GM12878 (cell line): ENCODE results near the gene BRCA1. TPM values are rescaled to one million over a fixed set of nuclear protein-coding genes. Genes with fewer than 3 reads are reported as not detected.

Experiments
- EZH2 ChIP-seq: IDR thresholded peaks from 2 replicates; pipeline ENCODE4 v1.6.1; 2012; ENCODE audit warnings: low read depth, mild to moderate bottlenecking, control low read depth, inconsistent platforms, low read length, borderline replicate concordance; ENCODE audit not compliant: control insufficient read depth
- PAX8 ChIP-seq: fragments of 450-650 bp; IDR thresholded peaks from 2 replicates; pipeline ENCODE4 v1.6.1; 2017; ENCODE audit warnings: mild to moderate bottlenecking, moderate library complexity
- RBBP5 ChIP-seq: fragments of 200-600 bp; sonication (generic); conservative IDR thresholded peaks from 2 replicates; pipeline ENCODE4 v1.6.1; 2016
- RUNX3 ChIP-seq: IDR thresholded peaks from 2 replicates; pipeline ENCODE4 v1.6.1; 2012; ENCODE audit warnings: low read length, inconsistent platforms
- polyA plus RNA-seq, 11 experiments: library from polyadenylated mRNA; depleted of rRNA in 4 of 11; unstranded in 6 of 11; stranded (reverse) in 5 of 11; fragments of >200 nt; fragmentation: Nextera tagmentation in 4 of 11; fragmentation: Illumina TruSeq in 1 of 11; extraction: Ambion mirVana in 4 of 11; extraction: Trizol in 1 of 11; gene quantifications; 1 replicate in 1 of 11; 2 replicates in 10 of 11; pipeline versions ENCODE4 v1.2.1 to v1.2.3, GENCODE V29; 2011 to 2016; ENCODE audit warnings: inconsistent platforms in 2 of 11, missing spikeins in 2 of 11, low read depth in 1 of 11
- total RNA-seq, 4 experiments: library from RNA; depleted of rRNA in 3 of 4; stranded (reverse); fragments of >200 nt in 3 of 4; fragmentation: Illumina TruSeq in 1 of 4; extraction: Trizol in 1 of 4; gene quantifications; 2 replicates each; pipeline versions ENCODE4 v1.2.1 to v1.2.3, GENCODE V29; 2013 to 2021
- TF ChIP-seq, protein P1 (sequence below): fragments of 450-650 bp; IDR thresholded peaks from 2 replicates; pipeline ENCODE4 v1.6.1; 2018; ENCODE audit warnings: mild to moderate bottlenecking, low read depth, moderate library complexity; ENCODE audit not compliant: partially characterized antibody
- TF ChIP-seq, protein P2 (sequence below): fragments of 450-650 bp; IDR thresholded peaks from 2 replicates; pipeline ENCODE4 v1.6.1; 2017; ENCODE audit warnings: mild to moderate bottlenecking
- TF ChIP-seq, protein P3 (sequence below): IDR thresholded peaks from 2 replicates; pipeline ENCODE4 v1.6.1; 2012; ENCODE audit warnings: improper control_type of control experiment, low read depth, low read length; ENCODE audit not compliant: insufficient replicate concordance
- TF ChIP-seq, protein P4 (sequence below), 3 experiments: IDR thresholded peaks in 2 of 3; conservative IDR thresholded peaks in 1 of 3; 2 replicates each; pipeline ENCODE4 v1.5.1; 2011; ENCODE audit warnings: low read depth in 3 of 3, low read length in 3 of 3, mild to moderate bottlenecking in 3 of 3, control low read depth in 2 of 3, moderate library complexity in 2 of 3, inconsistent platforms in 1 of 3, mixed read lengths in 1 of 3; ENCODE audit not compliant: control insufficient read depth in 2 of 3, insufficient read depth in 1 of 3; ENCODE audit errors: extremely low read depth in 1 of 3
- TF ChIP-seq, protein P5 (sequence below): IDR thresholded peaks from 2 replicates; pipeline ENCODE4 v1.6.1; 2011; ENCODE audit warnings: borderline replicate concordance, low read depth, mild to moderate bottlenecking, moderate library complexity, low read length; ENCODE audit not compliant: insufficient read depth, poor library complexity, severe bottlenecking
- TF ChIP-seq, protein P6 (sequence below): fragments of 450-650 bp; IDR thresholded peaks from 2 replicates; pipeline ENCODE4 v1.6.1; 2018; ENCODE audit warnings: borderline replicate concordance, mild to moderate bottlenecking; ENCODE audit not compliant: partially characterized antibody

BRCA1 gene
- total and polyA plus RNA-seq, 10 of the 15 experiments (the other 5 are each of a cell fraction or from before 2014, with no cell fraction given), result 16.8 to 71.2 (median 44.2) TPM

DNA sequence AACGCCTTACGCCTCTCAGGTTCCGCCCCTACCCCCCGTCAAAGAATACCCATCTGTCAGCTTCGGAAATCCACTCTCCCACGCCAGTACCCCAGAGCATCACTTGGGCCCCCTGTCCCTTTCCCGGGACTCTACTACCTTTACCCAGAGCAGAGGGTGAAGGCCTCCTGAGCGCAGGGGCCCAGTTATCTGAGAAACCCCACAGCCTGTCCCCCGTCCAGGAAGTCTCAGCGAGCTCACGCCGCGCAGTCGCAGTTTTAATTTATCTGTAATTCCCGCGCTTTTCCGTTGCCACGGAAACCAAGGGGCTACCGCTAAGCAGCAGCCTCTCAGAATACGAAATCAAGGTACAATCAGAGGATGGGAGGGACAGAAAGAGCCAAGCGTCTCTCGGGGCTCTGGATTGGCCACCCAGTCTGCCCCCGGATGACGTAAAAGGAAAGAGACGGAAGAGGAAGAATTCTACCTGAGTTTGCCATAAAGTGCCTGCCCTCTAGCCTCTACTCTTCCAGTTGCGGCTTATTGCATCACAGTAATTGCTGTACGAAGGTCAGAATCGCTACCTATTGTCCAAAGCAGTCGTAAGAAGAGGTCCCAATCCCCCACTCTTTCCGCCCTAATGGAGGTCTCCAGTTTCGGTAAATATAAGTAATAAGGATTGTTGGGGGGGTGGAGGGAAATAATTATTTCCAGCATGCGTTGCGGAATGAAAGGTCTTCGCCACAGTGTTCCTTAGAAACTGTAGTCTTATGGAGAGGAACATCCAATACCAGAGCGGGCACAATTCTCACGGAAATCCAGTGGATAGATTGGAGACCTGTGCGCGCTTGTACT, at the start of gene BRCA1 (continued):
- TF ChIP-seq, protein P1, sequence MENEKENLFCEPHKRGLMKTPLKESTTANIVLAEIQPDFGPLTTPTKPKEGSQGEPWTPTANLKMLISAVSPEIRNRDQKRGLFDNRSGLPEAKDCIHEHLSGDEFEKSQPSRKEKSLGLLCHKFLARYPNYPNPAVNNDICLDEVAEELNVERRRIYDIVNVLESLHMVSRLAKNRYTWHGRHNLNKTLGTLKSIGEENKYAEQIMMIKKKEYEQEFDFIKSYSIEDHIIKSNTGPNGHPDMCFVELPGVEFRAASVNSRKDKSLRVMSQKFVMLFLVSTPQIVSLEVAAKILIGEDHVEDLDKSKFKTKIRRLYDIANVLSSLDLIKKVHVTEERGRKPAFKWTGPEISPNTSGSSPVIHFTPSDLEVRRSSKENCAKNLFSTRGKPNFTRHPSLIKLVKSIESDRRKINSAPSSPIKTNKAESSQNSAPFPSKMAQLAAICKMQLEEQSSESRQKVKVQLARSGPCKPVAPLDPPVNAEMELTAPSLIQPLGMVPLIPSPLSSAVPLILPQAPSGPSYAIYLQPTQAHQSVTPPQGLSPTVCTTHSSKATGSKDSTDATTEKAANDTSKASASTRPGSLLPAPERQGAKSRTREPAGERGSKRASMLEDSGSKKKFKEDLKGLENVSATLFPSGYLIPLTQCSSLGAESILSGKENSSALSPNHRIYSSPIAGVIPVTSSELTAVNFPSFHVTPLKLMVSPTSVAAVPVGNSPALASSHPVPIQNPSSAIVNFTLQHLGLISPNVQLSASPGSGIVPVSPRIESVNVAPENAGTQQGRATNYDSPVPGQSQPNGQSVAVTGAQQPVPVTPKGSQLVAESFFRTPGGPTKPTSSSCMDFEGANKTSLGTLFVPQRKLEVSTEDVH, result peak; percentile 99
- TF ChIP-seq, protein P2, sequence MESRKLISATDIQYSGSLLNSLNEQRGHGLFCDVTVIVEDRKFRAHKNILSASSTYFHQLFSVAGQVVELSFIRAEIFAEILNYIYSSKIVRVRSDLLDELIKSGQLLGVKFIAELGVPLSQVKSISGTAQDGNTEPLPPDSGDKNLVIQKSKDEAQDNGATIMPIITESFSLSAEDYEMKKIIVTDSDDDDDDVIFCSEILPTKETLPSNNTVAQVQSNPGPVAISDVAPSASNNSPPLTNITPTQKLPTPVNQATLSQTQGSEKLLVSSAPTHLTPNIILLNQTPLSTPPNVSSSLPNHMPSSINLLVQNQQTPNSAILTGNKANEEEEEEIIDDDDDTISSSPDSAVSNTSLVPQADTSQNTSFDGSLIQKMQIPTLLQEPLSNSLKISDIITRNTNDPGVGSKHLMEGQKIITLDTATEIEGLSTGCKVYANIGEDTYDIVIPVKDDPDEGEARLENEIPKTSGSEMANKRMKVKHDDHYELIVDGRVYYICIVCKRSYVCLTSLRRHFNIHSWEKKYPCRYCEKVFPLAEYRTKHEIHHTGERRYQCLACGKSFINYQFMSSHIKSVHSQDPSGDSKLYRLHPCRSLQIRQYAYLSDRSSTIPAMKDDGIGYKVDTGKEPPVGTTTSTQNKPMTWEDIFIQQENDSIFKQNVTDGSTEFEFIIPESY, result no peak
- TF ChIP-seq PAX8 (no peak), RUNX3 (peak; percentile 69), RBBP5 (no peak), EZH2 (no peak)
- TF ChIP-seq, protein P3, sequence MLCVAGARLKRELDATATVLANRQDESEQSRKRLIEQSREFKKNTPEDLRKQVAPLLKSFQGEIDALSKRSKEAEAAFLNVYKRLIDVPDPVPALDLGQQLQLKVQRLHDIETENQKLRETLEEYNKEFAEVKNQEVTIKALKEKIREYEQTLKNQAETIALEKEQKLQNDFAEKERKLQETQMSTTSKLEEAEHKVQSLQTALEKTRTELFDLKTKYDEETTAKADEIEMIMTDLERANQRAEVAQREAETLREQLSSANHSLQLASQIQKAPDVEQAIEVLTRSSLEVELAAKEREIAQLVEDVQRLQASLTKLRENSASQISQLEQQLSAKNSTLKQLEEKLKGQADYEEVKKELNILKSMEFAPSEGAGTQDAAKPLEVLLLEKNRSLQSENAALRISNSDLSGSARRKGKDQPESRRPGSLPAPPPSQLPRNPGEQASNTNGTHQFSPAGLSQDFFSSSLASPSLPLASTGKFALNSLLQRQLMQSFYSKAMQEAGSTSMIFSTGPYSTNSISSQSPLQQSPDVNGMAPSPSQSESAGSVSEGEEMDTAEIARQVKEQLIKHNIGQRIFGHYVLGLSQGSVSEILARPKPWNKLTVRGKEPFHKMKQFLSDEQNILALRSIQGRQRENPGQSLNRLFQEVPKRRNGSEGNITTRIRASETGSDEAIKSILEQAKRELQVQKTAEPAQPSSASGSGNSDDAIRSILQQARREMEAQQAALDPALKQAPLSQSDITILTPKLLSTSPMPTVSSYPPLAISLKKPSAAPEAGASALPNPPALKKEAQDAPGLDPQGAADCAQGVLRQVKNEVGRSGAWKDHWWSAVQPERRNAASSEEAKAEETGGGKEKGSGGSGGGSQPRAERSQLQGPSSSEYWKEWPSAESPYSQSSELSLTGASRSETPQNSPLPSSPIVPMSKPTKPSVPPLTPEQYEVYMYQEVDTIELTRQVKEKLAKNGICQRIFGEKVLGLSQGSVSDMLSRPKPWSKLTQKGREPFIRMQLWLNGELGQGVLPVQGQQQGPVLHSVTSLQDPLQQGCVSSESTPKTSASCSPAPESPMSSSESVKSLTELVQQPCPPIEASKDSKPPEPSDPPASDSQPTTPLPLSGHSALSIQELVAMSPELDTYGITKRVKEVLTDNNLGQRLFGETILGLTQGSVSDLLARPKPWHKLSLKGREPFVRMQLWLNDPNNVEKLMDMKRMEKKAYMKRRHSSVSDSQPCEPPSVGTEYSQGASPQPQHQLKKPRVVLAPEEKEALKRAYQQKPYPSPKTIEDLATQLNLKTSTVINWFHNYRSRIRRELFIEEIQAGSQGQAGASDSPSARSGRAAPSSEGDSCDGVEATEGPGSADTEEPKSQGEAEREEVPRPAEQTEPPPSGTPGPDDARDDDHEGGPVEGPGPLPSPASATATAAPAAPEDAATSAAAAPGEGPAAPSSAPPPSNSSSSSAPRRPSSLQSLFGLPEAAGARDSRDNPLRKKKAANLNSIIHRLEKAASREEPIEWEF, result no peak
- TF ChIP-seq, protein P4, sequence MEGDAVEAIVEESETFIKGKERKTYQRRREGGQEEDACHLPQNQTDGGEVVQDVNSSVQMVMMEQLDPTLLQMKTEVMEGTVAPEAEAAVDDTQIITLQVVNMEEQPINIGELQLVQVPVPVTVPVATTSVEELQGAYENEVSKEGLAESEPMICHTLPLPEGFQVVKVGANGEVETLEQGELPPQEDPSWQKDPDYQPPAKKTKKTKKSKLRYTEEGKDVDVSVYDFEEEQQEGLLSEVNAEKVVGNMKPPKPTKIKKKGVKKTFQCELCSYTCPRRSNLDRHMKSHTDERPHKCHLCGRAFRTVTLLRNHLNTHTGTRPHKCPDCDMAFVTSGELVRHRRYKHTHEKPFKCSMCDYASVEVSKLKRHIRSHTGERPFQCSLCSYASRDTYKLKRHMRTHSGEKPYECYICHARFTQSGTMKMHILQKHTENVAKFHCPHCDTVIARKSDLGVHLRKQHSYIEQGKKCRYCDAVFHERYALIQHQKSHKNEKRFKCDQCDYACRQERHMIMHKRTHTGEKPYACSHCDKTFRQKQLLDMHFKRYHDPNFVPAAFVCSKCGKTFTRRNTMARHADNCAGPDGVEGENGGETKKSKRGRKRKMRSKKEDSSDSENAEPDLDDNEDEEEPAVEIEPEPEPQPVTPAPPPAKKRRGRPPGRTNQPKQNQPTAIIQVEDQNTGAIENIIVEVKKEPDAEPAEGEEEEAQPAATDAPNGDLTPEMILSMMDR (IDR thresholded peaks at IDR 0.05 in 2 of 3, conservative IDR thresholded peaks at IDR 0.05 in 1 of 3; ENCODE audit: control insufficient read depth in 2 of 3, extremely low read depth in 1 of 3, insufficient read depth in 1 of 3, low read depth in 3 of 3, low read length in 3 of 3), result no peak
- TF ChIP-seq, protein P5, sequence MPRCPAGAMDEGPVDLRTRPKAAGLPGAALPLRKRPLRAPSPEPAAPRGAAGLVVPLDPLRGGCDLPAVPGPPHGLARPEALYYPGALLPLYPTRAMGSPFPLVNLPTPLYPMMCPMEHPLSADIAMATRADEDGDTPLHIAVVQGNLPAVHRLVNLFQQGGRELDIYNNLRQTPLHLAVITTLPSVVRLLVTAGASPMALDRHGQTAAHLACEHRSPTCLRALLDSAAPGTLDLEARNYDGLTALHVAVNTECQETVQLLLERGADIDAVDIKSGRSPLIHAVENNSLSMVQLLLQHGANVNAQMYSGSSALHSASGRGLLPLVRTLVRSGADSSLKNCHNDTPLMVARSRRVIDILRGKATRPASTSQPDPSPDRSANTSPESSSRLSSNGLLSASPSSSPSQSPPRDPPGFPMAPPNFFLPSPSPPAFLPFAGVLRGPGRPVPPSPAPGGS, result no peak
- TF ChIP-seq, protein P6, sequence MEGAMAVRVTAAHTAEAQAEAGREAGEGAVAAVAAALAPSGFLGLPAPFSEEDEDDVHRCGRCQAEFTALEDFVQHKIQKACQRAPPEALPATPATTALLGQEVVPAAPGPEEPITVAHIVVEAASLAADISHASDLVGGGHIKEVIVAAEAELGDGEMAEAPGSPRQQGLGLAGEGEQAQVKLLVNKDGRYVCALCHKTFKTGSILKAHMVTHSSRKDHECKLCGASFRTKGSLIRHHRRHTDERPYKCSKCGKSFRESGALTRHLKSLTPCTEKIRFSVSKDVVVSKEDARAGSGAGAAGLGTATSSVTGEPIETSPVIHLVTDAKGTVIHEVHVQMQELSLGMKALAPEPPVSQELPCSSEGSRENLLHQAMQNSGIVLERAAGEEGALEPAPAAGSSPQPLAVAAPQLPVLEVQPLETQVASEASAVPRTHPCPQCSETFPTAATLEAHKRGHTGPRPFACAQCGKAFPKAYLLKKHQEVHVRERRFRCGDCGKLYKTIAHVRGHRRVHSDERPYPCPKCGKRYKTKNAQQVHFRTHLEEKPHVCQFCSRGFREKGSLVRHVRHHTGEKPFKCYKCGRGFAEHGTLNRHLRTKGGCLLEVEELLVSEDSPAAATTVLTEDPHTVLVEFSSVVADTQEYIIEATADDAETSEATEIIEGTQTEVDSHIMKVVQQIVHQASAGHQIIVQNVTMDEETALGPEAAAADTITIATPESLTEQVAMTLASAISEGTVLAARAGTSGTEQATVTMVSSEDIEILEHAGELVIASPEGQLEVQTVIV, result peak; percentile 97
